Measurements from ENCODE around the gene RPGR. TPM values are rescaled to one million over a fixed set of nuclear protein-coding genes. Genes with fewer than 3 reads are reported as not detected.

RPGR gene
- total RNA-seq, 2 experiments from 2014 or later = 9.4 to 10.0 TPM

- no peaks in the 10 kb centered on the region for H3K4me1 Mint-ChIP-seq
- no peaks in the 10 kb centered on the region for H3K9me3 Mint-ChIP-seq
- peaks cover 1% of the 10 kb centered on the region for H3K36me3 Mint-ChIP-seq
- H3K27ac Mint-ChIP-seq = no peak overlapping the region
- no peaks in the 10 kb centered on the region for H3K27me3 Mint-ChIP-seq
- no peak overlapping the region for H3K4me3 Mint-ChIP-seq
- no peak for DNase-seq
Observed at GRCh38 chrX:38293741-38294140, 33.6 kb downstream of the RPGR start.

- H3K36me3 Mint-ChIP-seq = peaks cover 6% of the 10 kb centered on the region
- no peak for DNase-seq
- no peaks in the 10 kb centered on the region for H3K27me3 Mint-ChIP-seq
- H3K27ac Mint-ChIP-seq = no peak overlapping the region
- no peak overlapping the region for H3K4me3 Mint-ChIP-seq
- H3K9me3 Mint-ChIP-seq = no peaks in the 10 kb centered on the region
- H3K4me1 Mint-ChIP-seq = no peaks in the 10 kb centered on the region
Observed at GRCh38 chrX:38287674-38288073, 39.6 kb downstream of the RPGR start.

- Mint-ChIP-seq H3K27ac (no peak overlapping the region), H3K36me3 (peaks cover 8% of the 10 kb centered on the region), H3K27me3 (no peaks in the 10 kb centered on the region), H3K4me1 (no peaks in the 10 kb centered on the region), H3K4me3 (no peak overlapping the region), H3K9me3 (no peaks in the 10 kb centered on the region)
- DNase-seq = no peak
Observed at GRCh38 chrX:38285649-38286048, 41.7 kb downstream of the RPGR start.

- H3K36me3 Mint-ChIP-seq = peaks cover 3% of the 10 kb centered on the region
- H3K4me1 Mint-ChIP-seq = no peaks in the 10 kb centered on the region
- no peaks in the 10 kb centered on the region for H3K27me3 Mint-ChIP-seq
- H3K27ac Mint-ChIP-seq = no peak overlapping the region
- no peak overlapping the region for H3K4me3 Mint-ChIP-seq
- no peaks in the 10 kb centered on the region for H3K9me3 Mint-ChIP-seq
- no peak for DNase-seq
Observed at GRCh38 chrX:38282049-38282448, 45.3 kb downstream of the RPGR start.

GRCh38 chrX:38279188-38279587 lies 48.1 kb downstream of the RPGR start:
- Mint-ChIP-seq H3K4me1 (no peaks in the 10 kb centered on the region), H3K27me3 (no peaks in the 10 kb centered on the region), H3K4me3 (no peak overlapping the region), H3K27ac (no peak overlapping the region), H3K9me3 (no peaks in the 10 kb centered on the region), H3K36me3 (peaks cover 3% of the 10 kb centered on the region)
- DNase-seq = no peak

- no peak overlapping the region for H3K4me3 Mint-ChIP-seq
- no peak for DNase-seq
- no peaks in the 10 kb centered on the region for H3K27me3 Mint-ChIP-seq
- no peaks in the 10 kb centered on the region for H3K9me3 Mint-ChIP-seq
- no peaks in the 10 kb centered on the region for H3K4me1 Mint-ChIP-seq
- H3K27ac Mint-ChIP-seq = no peak overlapping the region
- H3K36me3 Mint-ChIP-seq = peaks cover 6% of the 10 kb centered on the region
Observed at GRCh38 chrX:38278682-38279081, 48.6 kb downstream of the RPGR start.

GRCh38 chrX:38277802-38278201 lies 49.5 kb downstream of the RPGR start:
- Mint-ChIP-seq H3K27ac (no peak overlapping the region), H3K4me3 (no peak overlapping the region), H3K9me3 (no peaks in the 10 kb centered on the region), H3K36me3 (peaks cover 6% of the 10 kb centered on the region), H3K27me3 (no peaks in the 10 kb centered on the region), H3K4me1 (no peaks in the 10 kb centered on the region)
- DNase-seq = no peak

- no peak overlapping the region for H3K4me3 Mint-ChIP-seq
- H3K9me3 Mint-ChIP-seq = no peaks in the 10 kb centered on the region
- H3K4me1 Mint-ChIP-seq = no peaks in the 10 kb centered on the region
- H3K36me3 Mint-ChIP-seq = peaks cover 3% of the 10 kb centered on the region
- no peaks in the 10 kb centered on the region for H3K27me3 Mint-ChIP-seq
- no peak for DNase-seq
- H3K27ac Mint-ChIP-seq = no peak overlapping the region
Observed at GRCh38 chrX:38277136-38277535, 50.2 kb downstream of the RPGR start.

GRCh38 chrX:38276089-38276488 lies 51.2 kb downstream of the RPGR start:
- H3K36me3 Mint-ChIP-seq = peaks cover 3% of the 10 kb centered on the region
- no peaks in the 10 kb centered on the region for H3K27me3 Mint-ChIP-seq

GRCh38 chrX:38275615-38276014 lies 51.7 kb downstream of the RPGR start:
- no peaks in the 10 kb centered on the region for H3K27me3 Mint-ChIP-seq
- no peak overlapping the region for H3K4me3 Mint-ChIP-seq
- H3K27ac Mint-ChIP-seq = no peak overlapping the region

More at GRCh38 chrX:38276089-38276488, 51.2 kb downstream of the RPGR start:
- Mint-ChIP-seq H3K9me3 (no peaks in the 10 kb centered on the region), H3K27ac (no peak overlapping the region), H3K4me1 (no peaks in the 10 kb centered on the region), H3K4me3 (no peak overlapping the region)
- no peak for DNase-seq

GRCh38 chrX:38273453-38273852 lies 53.9 kb downstream of the RPGR start:
- Mint-ChIP-seq H3K4me1 (no peaks in the 10 kb centered on the region), H3K9me3 (no peaks in the 10 kb centered on the region), H3K36me3 (peaks cover 13% of the 10 kb centered on the region), H3K27ac (no peak overlapping the region), H3K4me3 (no peak overlapping the region), H3K27me3 (no peaks in the 10 kb centered on the region)
- no peak for DNase-seq

More at GRCh38 chrX:38275615-38276014, 51.7 kb downstream of the RPGR start:
- DNase-seq = no peak
- no peaks in the 10 kb centered on the region for H3K9me3 Mint-ChIP-seq
- H3K36me3 Mint-ChIP-seq = peaks cover 7% of the 10 kb centered on the region
- no peaks in the 10 kb centered on the region for H3K4me1 Mint-ChIP-seq

GRCh38 chrX:38271154-38271716 lies 56.1 kb downstream of the RPGR start:
- no peaks in the 10 kb centered on the region for H3K9me3 Mint-ChIP-seq
- H3K27ac Mint-ChIP-seq = no peak overlapping the region
- no peak overlapping the region for H3K4me3 Mint-ChIP-seq
- no peaks in the 10 kb centered on the region for H3K4me1 Mint-ChIP-seq
- no peaks in the 10 kb centered on the region for H3K27me3 Mint-ChIP-seq
- peaks cover 15% of the 10 kb centered on the region for H3K36me3 Mint-ChIP-seq
- DNase-seq = no peak

- no peak overlapping the region for H3K4me3 Mint-ChIP-seq
- H3K27me3 Mint-ChIP-seq = no peaks in the 10 kb centered on the region
- H3K9me3 Mint-ChIP-seq = no peaks in the 10 kb centered on the region
- no peak for DNase-seq
- no peak overlapping the region for H3K27ac Mint-ChIP-seq
- H3K4me1 Mint-ChIP-seq = no peaks in the 10 kb centered on the region
- H3K36me3 Mint-ChIP-seq = peaks cover 11% of the 10 kb centered on the region
Observed at GRCh38 chrX:38268011-38268410, 59.3 kb downstream of the RPGR start.

GRCh38 chrX:38262715-38263620 lies 64.3 kb downstream of the RPGR start:
- no peaks in the 10 kb centered on the region for H3K4me1 Mint-ChIP-seq
- H3K27ac Mint-ChIP-seq = no peak overlapping the region
- H3K36me3 Mint-ChIP-seq = peaks cover 2% of the 10 kb centered on the region
- no peaks in the 10 kb centered on the region for H3K9me3 Mint-ChIP-seq
- no peaks in the 10 kb centered on the region for H3K27me3 Mint-ChIP-seq
- no peak for DNase-seq
- H3K4me3 Mint-ChIP-seq = no peak overlapping the region

- Mint-ChIP-seq H3K27me3 (no peaks in the 10 kb centered on the region), H3K36me3 (no peaks in the 10 kb centered on the region), H3K9me3 (no peaks in the 10 kb centered on the region), H3K4me3 (no peak overlapping the region), H3K27ac (no peak overlapping the region), H3K4me1 (no peaks in the 10 kb centered on the region)
- no peak for DNase-seq
Observed at GRCh38 chrX:38260231-38260630, 67.1 kb downstream of the RPGR start.

GRCh38 chrX:38256019-38256418 lies 71.3 kb downstream of the RPGR start:
- no peak overlapping the region for H3K4me3 Mint-ChIP-seq
- H3K36me3 Mint-ChIP-seq = no peaks in the 10 kb centered on the region

More at GRCh38 chrX:38256019-38256418, 71.3 kb downstream of the RPGR start:
- H3K4me1 Mint-ChIP-seq = no peaks in the 10 kb centered on the region
- H3K27me3 Mint-ChIP-seq = no peaks in the 10 kb centered on the region
- DNase-seq = no peak
- H3K27ac Mint-ChIP-seq = no peak overlapping the region
- H3K9me3 Mint-ChIP-seq = no peaks in the 10 kb centered on the region
